Gastroesophageal sphincter (tissue), 4 donors: ENCODE measurements around the gene P2RY2. TPM values are rescaled to one million over a fixed set of nuclear protein-coding genes. Genes with fewer than 3 reads are reported as not detected.
"Not testable (repeated sequence)": the region's sequence is repeated elsewhere in the genome, so short reads cannot be mapped to it uniquely, and the experiment has no call there.

Source experiments
- ATAC-seq: fragments of 150-250 bp; one replicate; pipeline ENCODE4 v1.9.1; 2016; ENCODE audit warnings: mild to moderate bottlenecking, moderate library complexity
- H3K27ac ChIP-seq, 4 donors: fragments of 200-600 bp; sonication (generic) in 3 of 4; 1 replicate in 3 of 4; 2 replicates in 1 of 4; pipeline ENCODE4 v1.5.1; 2016 to 2019
- H3K27me3 ChIP-seq: fragments of 200-600 bp; sonication (generic); one replicate; pipeline ENCODE4 v1.5.1; 2019
- H3K36me3 ChIP-seq, 2 donors: fragments of 200-600 bp; sonication (generic); one replicate each; pipeline ENCODE4 v1.5.1; 2019; ENCODE audit warnings: control low read depth in 1 of 2
- H3K4me1 ChIP-seq, 3 donors: fragments of 200-600 bp; sonication (generic); 1 replicate in 2 of 3; 2 replicates in 1 of 3; pipeline ENCODE4 v1.5.1; 2016 to 2019; ENCODE audit warnings: control low read depth in 2 of 3
- H3K4me3 ChIP-seq, 2 donors: fragments of 200-600 bp; sonication (generic); one replicate each; pipeline ENCODE4 v1.5.1; 2019; ENCODE audit warnings: mild to moderate bottlenecking in 1 of 2, moderate library complexity in 1 of 2
- H3K9me3 ChIP-seq, 3 donors: fragments of 200-600 bp; sonication (generic); one replicate each; pipeline ENCODE4 v1.5.1; 2017 to 2019; ENCODE audit warnings: control low read depth in 2 of 3
- EP300 ChIP-seq: sonication (generic); formaldehyde crosslinking; IDR thresholded peaks from one replicate; pipeline ENCODE4 v1.6.1; 2017; ENCODE audit warnings: antibody characterized with exemption, mild to moderate bottlenecking
- POLR2A ChIP-seq, 2 donors: fragments of 450-650 bp; IDR thresholded peaks; one replicate each; pipeline ENCODE4 v1.6.1; 2017; ENCODE audit warnings: antibody characterized with exemption in 2 of 2, mild to moderate bottlenecking in 2 of 2, moderate library complexity in 1 of 2
- POLR2AphosphoS5 ChIP-seq: sonication (generic); formaldehyde crosslinking; IDR thresholded peaks from one replicate; pipeline ENCODE4 v1.6.1; 2017; ENCODE audit warnings: antibody characterized with exemption
- WGBS, 2 donors: methylation state at CpG; one replicate each; pipeline ENCODE4 v1.1.5; 2018; ENCODE audit warnings: low coverage in 1 of 2; 5-methylcytosine and 5-hydroxymethylcytosine counted together
- total RNA-seq, 4 donors: library from RNA; depleted of rRNA; stranded (reverse); fragments of >200 nt; gene quantifications; one replicate each; pipeline ENCODE4 v1.1.0, GENCODE V29; 2016
- TF ChIP-seq, protein P1 (sequence below), 4 experiments: fragments of 200-600 bp in 2 of 4; fragments of 450-650 bp in 2 of 4; sonication (generic) in 1 of 4; IDR thresholded peaks; one replicate each; pipeline ENCODE4 v1.5.1; 2017 to 2019; ENCODE audit warnings: antibody characterized with exemption in 4 of 4, mild to moderate bottlenecking in 2 of 4, moderate library complexity in 2 of 4

Gene P2RY2
- total RNA-seq, 4 donors from 2014 or later, result 0.35 to 2.5 (median 0.89) TPM

DNA sequence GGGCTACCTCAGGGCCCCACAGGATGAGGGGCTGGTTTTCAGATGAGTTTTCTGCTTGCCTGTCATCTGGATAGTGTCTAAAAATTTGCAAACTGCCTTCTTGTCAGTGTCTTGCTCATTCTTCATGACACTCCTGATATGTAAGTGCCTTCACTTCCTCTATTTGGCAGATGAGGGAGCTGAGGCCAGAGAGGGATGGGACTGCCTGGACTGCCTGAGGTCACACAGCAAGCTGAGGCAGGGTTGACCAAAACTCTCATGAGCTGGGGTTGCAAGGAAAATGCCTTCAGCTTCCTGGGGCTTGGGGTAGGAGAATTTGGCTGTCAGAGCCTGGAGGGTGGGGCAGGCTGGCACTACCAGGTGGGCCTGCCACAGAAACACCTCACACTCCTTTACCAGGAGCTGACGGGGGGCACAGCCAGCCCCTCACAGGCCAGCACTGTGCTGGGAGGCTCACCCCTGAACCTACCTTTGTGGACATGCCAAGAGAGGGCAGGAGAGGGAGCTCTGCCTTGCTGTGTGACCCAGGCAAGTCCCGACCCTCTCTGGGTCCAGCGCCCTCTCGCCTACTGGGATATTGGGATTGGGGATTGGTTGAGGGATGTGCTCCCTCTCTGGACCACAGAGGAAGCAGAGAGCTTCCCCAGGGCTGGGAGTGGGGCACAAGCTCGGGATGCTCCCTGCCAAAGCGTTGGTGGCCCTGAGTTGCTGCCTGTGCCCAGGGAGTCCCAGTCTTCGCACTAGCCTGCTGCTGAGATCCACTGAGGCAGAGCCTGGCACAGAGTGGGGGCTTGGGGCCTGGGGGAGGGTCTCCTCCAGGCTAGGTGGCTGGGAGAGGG, 52.2 kb downstream of the P2RY2 start:
- Histone ChIP-seq H3K36me3 (no peaks in the 10 kb centered on the region), H3K27ac (no peak overlapping the region), H3K27me3 (peaks cover 34% of the 10 kb centered on the region), H3K4me1 (peaks cover 0 to 6% (median 0%) of the 10 kb centered on the region in 3 donors), H3K4me3 (no peak overlapping the region), H3K9me3 (no peaks in the 10 kb centered on the region)
- TF ChIP-seq, protein P1, sequence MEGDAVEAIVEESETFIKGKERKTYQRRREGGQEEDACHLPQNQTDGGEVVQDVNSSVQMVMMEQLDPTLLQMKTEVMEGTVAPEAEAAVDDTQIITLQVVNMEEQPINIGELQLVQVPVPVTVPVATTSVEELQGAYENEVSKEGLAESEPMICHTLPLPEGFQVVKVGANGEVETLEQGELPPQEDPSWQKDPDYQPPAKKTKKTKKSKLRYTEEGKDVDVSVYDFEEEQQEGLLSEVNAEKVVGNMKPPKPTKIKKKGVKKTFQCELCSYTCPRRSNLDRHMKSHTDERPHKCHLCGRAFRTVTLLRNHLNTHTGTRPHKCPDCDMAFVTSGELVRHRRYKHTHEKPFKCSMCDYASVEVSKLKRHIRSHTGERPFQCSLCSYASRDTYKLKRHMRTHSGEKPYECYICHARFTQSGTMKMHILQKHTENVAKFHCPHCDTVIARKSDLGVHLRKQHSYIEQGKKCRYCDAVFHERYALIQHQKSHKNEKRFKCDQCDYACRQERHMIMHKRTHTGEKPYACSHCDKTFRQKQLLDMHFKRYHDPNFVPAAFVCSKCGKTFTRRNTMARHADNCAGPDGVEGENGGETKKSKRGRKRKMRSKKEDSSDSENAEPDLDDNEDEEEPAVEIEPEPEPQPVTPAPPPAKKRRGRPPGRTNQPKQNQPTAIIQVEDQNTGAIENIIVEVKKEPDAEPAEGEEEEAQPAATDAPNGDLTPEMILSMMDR (IDR thresholded peaks at IDR 0.05), result no peak
- TF ChIP-seq POLR2A (IDR thresholded peaks at IDR 0.05), result no peak
- ATAC-seq, result no peak
- WGBS, 2 donors, result 80% methylated on average over 1 of the region's 7 CpGs; no CpG with 5 or more reads in 1 of the 2 donors

DNA sequence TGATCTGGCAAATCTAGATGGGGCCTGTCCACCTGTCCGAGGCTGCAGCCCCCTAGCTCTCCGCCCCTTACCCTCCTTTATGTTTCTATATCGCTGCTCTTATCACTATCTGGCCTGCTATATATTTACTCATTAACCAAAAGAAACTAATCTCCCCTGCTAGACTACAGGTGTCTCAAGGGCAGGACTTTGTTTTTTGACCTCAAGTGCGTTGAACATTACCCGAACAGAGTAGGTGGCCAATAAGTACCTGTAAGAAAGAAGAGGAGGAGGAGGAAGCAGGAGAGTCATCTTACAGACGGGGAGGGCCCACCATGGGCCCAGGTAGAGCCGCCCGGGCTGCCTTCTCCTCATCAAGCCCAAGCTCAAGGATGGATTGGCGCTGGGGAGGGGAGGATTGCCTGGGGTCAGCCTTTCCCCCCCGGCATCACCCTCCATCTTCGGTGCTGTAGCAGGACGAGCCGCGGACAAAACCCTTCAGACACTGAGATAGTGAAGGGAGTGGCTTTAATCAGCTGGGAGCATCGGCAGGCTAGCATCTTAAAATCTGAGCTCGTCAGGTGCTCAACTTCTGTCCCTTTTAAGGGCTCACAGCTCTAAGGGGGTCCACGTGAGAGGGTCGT, 52.9 kb downstream of the P2RY2 start:
- H3K36me3 ChIP-seq, result no peaks in the 10 kb centered on the region
- TF ChIP-seq POLR2A (IDR thresholded peaks at IDR 0.05), result no peak
- TF ChIP-seq POLR2AphosphoS5, result no peak
- no peak for TF ChIP-seq EP300
- TF ChIP-seq, protein P1 (IDR thresholded peaks at IDR 0.05), result no peak
- peaks cover 0 to 6% (median 0%) of the 10 kb centered on the region in 3 donors for H3K4me1 ChIP-seq
- WGBS, 2 donors, result 75 to 83% methylated on average over 6 to 12 of the region's 18 CpGs
- H3K9me3 ChIP-seq, result no peaks in the 10 kb centered on the region
- H3K4me3 ChIP-seq, result no peak overlapping the region
- H3K27me3 ChIP-seq, result peaks cover 28% of the 10 kb centered on the region
- H3K27ac ChIP-seq, result no peak overlapping the region
- no peak for ATAC-seq

DNA sequence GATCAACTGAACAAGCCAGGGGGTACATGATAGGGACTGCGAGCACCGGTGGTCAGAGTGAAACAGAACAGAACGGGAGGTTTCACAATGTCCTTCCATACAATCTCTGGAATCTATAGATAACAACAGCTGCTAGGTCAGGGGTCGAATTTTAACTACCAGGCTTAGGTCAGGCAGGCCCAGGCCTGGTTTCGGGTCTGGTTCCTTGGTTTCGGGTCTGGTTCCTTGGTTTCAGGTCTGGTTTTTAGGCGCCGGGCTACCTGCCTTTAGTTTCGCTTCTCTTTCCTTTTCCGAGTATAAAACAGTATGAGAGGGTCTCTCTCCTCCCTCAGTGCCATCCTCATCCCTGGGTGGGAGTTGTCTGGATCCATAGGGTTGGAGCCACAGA, 53.4 kb downstream of the P2RY2 start:
- not testable (repeated sequence) for H3K9me3 ChIP-seq, H3K4me3 ChIP-seq, H3K4me1 ChIP-seq, ATAC-seq, H3K27ac ChIP-seq, H3K36me3 ChIP-seq
- WGBS, 2 donors, result 91 to 94% methylated on average over 9 of the region's 10 CpGs
- H3K27me3 ChIP-seq, result peaks cover 23% of the 10 kb centered on the region

DNA sequence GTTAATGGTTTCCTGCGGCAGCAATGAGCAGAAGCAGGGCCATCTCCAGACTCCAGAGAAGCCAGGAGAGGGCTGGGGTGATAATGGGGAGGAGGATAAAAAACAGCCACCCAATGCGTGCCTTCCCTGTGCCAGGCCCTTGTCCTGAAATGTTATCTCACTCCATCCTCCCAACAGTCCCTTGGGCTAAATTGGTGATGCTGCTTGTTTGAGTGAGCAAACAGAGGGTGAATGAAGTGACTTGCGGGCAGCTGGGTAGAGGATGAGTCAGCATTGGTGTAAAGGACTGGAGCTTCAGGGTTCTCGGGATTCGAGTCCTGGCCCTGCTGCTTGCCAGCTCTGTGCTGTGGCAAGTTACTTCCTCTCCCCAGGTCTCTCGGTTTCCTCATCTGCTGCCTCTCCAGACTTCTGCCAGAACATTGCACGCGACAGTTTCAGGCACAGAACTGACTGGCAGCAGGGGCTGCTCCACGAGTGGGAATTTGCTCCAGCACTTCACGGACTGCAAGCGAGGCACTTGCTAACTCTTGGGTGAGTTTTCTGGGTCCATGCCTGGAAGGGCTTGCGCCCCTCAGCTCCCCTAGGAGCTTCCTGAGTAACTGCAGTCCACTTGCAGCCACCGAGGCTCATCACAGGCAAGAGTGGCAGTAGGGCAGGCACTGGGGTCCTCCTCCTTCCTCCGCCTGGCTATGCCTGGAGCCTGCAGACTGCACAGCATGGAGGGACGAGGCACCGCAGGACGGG, 54.0 kb downstream of the P2RY2 start, which contains the start of gene P2RY6:
P2RY6 (plus strand) TSS at position 403 of the 744 bp plus-strand sequence. CDS start 24,181 bp downstream, outside the sequence.
- ATAC-seq, result no peak
- Histone ChIP-seq H3K4me3 (peak within 1 kb of the TSS in 1 of 2 donors; percentile 33), H3K27ac (no peak within 1 kb of the TSS), H3K27me3 (peaks cover 22% of the 10 kb centered on the region), H3K4me1 (peaks cover 0 to 6% (median 0%) of the 10 kb centered on the region in 3 donors), H3K36me3 (no peaks in the 10 kb centered on the region), H3K9me3 (no peaks in the 10 kb centered on the region)
- WGBS, 2 donors, result 69% methylated on average over 5 of the region's 17 CpGs; no CpG with 5 or more reads in 1 of the 2 donors
- TF ChIP-seq POLR2A (IDR thresholded peaks at IDR 0.05) (peak in 1 of 2 donors; percentile 32), EP300 (no peak)

DNA sequence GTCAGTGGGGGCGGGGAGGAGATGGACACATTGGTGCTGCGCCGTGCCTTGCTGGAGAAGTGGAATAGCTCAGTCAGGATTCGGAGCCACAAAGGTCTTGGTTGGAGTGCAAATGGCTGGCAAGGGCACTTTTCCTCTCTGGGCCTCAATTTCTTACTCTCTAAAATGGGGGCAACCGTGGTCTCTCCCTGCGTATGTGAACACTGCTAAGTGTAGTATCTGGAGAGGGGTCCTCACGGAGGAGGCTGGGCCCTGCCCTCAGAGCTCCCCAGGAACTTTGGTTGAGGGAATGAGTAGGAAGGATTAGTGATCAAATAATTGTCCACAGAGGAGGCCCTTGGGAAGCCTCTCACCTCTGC, 54.6 kb downstream of the P2RY2 start:
- peak overlapping the region in 1 of 2 donors; percentile 33 for H3K4me3 ChIP-seq
- TF ChIP-seq POLR2A (IDR thresholded peaks at IDR 0.05) (no peak), POLR2AphosphoS5 (no peak), EP300 (no peak)
- TF ChIP-seq, protein P1 (IDR thresholded peaks at IDR 0.05), result no peak
- WGBS, 2 donors, result 83 to 93% methylated on average over 2 to 5 of the region's 7 CpGs
- peaks cover 19% of the 10 kb centered on the region for H3K27me3 ChIP-seq
- no peak overlapping the region for H3K27ac ChIP-seq
- no peaks in the 10 kb centered on the region for H3K9me3 ChIP-seq
- H3K4me1 ChIP-seq, result peaks cover 0 to 6% (median 0%) of the 10 kb centered on the region in 3 donors
- ATAC-seq, result no peak
- no peaks in the 10 kb centered on the region for H3K36me3 ChIP-seq
